Upper lobe of right lung (tissue), 1 donor: ENCODE results near the gene TNFRSF19. TPM values are rescaled to one million over a fixed set of nuclear protein-coding genes. Genes with fewer than 3 reads are reported as not detected.

Source experiments
- ATAC-seq: fragments of 200-7000 bp; cut with Tn5 transposase; one replicate; pipeline ENCODE4 v1.9.1; 2020; ENCODE audit warnings: mild to moderate bottlenecking, moderate library complexity
- DNase-seq: peaks from one replicate; pipeline ENCODE4 v3.0.0-alpha.2; 2020
- H3K27ac ChIP-seq: fragments of 200-600 bp; one replicate; pipeline ENCODE4 v1.8.0; 2022
- H3K27me3 ChIP-seq: fragments of 200-600 bp; one replicate; pipeline ENCODE4 v1.8.0; 2022; ENCODE audit warnings: mild to moderate bottlenecking
- H3K36me3 ChIP-seq: fragments of 200-600 bp; one replicate; pipeline ENCODE4 v1.8.0; 2022
- H3K4me1 ChIP-seq: fragments of 200-600 bp; one replicate; pipeline ENCODE4 v1.8.0; 2022
- H3K4me3 ChIP-seq: fragments of 200-600 bp; one replicate; pipeline ENCODE4 v1.8.0; 2022; ENCODE audit warnings: mild to moderate bottlenecking
- H3K9me3 ChIP-seq: fragments of 200-600 bp; one replicate; pipeline ENCODE4 v1.8.0; 2022
- intact Hi-C: fragments of 100-400 bp; cut with DNase I; formaldehyde crosslinking; loops from one replicate; pipeline ENCODE4 v1.11.0; 2022
- total RNA-seq: library from RNA; stranded (reverse); fragmentation: NEBNext Ultra II Directional; extraction: Animal tissue kit (Norgen Biotek cat#: 25700); gene quantifications from one replicate; pipeline ENCODE4 v1.2.1, GENCODE V29; 2021
- TF ChIP-seq, protein P1 (sequence below): fragments of 200-600 bp; IDR thresholded peaks from one replicate; pipeline ENCODE4 v1.8.0; 2022; ENCODE audit warnings: antibody characterized with exemption
- donor health status: DM: no; HTN: yes; CAD: no; lungs with severe emphysema.

The TNFRSF19 gene
- total RNA-seq, 1 donor from 2014 or later: 17.9 TPM

DNA sequence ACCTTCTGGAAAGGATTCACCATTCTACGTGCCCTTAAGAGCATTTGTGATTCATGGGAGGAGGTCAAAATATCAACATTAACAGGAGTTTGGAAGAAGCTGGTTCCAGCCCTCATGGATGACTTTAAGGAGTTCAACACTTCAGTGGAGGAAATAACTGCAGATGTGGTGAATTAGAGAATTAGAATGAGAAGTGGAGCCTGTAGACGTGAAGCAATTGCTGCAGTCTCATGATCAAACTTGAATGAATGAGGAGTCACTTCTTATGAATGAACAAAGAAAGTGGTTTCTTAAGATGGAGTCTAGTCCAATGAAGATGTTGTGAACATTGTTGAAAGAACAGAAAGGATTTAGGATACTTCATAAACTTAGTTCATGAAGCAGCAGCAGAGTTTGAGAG, 129.1 kb downstream of the TNFRSF19 start:
- DNase-seq: no peak

DNA sequence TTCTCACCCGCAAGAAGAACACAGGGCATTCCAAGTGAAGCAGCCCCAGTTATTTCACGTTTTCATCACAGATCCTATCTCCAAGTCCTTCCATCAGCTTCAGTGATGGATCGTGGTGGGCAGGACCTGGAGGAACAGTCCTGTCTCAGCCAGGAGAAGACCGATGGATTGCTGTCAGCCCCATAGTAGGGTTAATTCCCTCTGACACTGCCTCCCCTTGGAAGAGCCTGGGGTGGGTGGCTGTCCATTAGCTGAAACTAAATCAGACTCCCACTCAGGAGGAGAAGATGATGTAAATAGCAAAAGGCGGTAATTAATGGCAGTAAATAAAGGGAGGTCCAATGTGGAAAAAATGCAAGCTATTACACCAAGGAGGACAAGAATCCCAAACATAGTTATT, 131.0 kb downstream of the TNFRSF19 start:
- no peak for DNase-seq
- no peaks in the 10 kb centered on the region for H3K36me3 ChIP-seq
- H3K27me3 ChIP-seq: no peaks in the 10 kb centered on the region
- no peak for ATAC-seq
- H3K4me3 ChIP-seq: no peak overlapping the region
- TF ChIP-seq, protein P1, sequence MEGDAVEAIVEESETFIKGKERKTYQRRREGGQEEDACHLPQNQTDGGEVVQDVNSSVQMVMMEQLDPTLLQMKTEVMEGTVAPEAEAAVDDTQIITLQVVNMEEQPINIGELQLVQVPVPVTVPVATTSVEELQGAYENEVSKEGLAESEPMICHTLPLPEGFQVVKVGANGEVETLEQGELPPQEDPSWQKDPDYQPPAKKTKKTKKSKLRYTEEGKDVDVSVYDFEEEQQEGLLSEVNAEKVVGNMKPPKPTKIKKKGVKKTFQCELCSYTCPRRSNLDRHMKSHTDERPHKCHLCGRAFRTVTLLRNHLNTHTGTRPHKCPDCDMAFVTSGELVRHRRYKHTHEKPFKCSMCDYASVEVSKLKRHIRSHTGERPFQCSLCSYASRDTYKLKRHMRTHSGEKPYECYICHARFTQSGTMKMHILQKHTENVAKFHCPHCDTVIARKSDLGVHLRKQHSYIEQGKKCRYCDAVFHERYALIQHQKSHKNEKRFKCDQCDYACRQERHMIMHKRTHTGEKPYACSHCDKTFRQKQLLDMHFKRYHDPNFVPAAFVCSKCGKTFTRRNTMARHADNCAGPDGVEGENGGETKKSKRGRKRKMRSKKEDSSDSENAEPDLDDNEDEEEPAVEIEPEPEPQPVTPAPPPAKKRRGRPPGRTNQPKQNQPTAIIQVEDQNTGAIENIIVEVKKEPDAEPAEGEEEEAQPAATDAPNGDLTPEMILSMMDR: no peak
- H3K27ac ChIP-seq: no peak overlapping the region
- peaks cover 20% of the 10 kb centered on the region for H3K4me1 ChIP-seq
- no peaks in the 10 kb centered on the region for H3K9me3 ChIP-seq
- intact Hi-C loops: no loop called here

More for the DNA sequence above, 129.1 kb downstream of the TNFRSF19 start:
- H3K36me3 ChIP-seq: no peaks in the 10 kb centered on the region
- no peak overlapping the region for H3K27ac ChIP-seq
- TF ChIP-seq, protein P1: no peak
- H3K9me3 ChIP-seq: no peaks in the 10 kb centered on the region
- no peaks in the 10 kb centered on the region for H3K27me3 ChIP-seq
- ATAC-seq: no peak
- peaks cover 23% of the 10 kb centered on the region for H3K4me1 ChIP-seq
- intact Hi-C loops: no loop called here
- H3K4me3 ChIP-seq: no peak overlapping the region

DNA sequence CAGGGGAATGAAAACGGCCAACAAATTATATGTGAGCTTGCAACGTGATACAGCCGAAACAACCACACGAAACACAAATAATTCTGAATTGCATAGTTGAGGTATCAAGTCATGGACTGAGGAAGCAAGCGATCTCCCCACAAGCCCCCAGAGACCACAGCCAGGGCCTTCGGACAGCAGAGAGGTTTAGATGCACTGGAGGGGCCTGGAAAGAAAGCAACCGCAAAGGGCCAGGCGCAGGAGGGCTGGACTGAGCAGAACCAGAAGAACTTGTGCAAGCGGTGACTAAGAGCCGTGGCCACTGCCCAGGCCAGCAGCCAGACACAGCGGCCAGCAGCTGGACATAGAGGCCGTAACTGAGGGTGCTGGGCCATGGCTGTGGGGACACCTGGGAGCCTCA, 131.4 kb downstream of the TNFRSF19 start:
- H3K27ac ChIP-seq: no peak overlapping the region
- no peaks in the 10 kb centered on the region for H3K27me3 ChIP-seq
- H3K9me3 ChIP-seq: no peaks in the 10 kb centered on the region
- DNase-seq: no peak
- TF ChIP-seq, protein P1: no peak
- H3K36me3 ChIP-seq: no peaks in the 10 kb centered on the region
- H3K4me3 ChIP-seq: no peak overlapping the region
- H3K4me1 ChIP-seq: peaks cover 16% of the 10 kb centered on the region
- ATAC-seq: peak; percentile 55
- intact Hi-C loops: no loop called here

DNA sequence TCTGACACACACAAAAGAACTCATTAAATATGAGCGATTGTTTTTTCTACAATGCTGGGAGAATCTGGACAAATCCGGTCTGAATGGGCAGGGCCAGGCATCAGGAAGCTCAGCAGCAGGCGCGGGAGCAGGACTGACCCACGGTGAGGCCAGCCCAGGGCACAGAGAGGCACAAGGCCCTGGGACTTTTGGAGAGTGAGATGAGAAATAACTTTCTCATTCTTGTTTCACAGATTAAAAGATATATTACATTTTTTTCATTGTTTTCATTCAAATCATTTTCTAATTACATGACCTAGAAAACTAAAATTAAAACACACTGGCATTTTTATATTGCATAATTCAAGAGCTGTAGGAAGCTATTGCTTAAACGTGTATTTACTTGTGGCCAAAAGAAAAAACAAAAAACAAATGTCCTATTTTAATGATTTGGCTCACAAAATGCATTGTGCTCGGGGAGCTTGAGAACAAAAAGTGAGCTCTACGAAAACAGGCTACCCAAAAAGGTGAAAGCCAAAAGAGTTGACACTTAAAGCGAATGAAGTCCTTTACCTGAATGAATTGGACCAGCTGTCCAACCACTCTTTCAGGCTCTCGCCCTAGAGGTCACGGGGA, 133.1 kb downstream of the TNFRSF19 start:
- DNase-seq (no peak), ATAC-seq (peak; percentile 44)
- Histone ChIP-seq H3K27ac (no peak overlapping the region), H3K9me3 (no peaks in the 10 kb centered on the region), H3K4me3 (no peak overlapping the region), H3K36me3 (no peaks in the 10 kb centered on the region), H3K27me3 (no peaks in the 10 kb centered on the region), H3K4me1 (peaks cover 8% of the 10 kb centered on the region)
- intact Hi-C loops: no loop called here
- TF ChIP-seq, protein P1: no peak

DNA sequence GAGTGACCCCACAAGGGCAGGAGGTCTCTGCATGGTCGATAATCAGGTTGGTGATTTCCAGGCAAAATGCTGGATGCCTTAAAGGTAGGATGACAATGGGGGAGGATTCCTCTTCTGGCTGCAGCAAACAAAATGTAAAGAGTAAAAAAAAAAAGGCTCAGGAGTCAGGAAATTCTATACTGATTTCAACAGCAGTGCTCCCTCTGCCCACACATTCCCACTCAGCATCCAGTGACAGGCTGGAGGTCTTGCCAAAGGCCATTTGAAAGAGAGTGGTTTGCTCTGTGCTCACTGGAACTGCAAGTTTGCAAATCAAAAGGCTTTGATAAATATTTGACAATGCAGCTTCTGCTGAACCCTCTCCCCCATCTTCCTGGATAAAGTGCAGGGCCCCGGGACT, 135.4 kb downstream of the TNFRSF19 start:
- no peaks in the 10 kb centered on the region for H3K9me3 ChIP-seq
- H3K4me1 ChIP-seq: peaks cover 7% of the 10 kb centered on the region
- intact Hi-C loops: no loop called here
- ATAC-seq: no peak
- no peaks in the 10 kb centered on the region for H3K27me3 ChIP-seq
- H3K27ac ChIP-seq: no peak overlapping the region
- no peak for DNase-seq
- no peak overlapping the region for H3K4me3 ChIP-seq
- H3K36me3 ChIP-seq: no peaks in the 10 kb centered on the region
- TF ChIP-seq, protein P1: no peak

DNA sequence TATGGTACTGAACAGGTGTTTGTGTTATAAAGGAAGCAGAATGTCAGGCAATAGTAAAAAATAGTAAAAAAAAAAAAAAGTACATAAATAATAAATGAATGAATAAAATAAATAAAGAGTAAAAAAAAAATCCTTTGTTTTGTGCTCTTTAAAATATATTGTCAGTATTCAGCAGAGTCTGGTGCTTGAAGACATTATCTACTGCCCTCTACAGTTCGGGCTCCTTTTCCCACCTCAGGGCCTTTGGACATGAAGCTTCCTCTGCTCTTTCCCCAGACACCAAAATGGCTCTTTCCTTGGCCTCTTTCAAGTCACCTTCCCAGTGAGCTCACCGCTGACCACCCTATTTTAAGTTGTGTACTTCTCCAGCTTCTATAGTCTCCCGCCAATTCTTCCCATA, 137.5 kb downstream of the TNFRSF19 start:
- Histone ChIP-seq H3K27ac (no peak overlapping the region), H3K4me1 (no peaks in the 10 kb centered on the region), H3K27me3 (no peaks in the 10 kb centered on the region), H3K4me3 (no peak overlapping the region), H3K9me3 (no peaks in the 10 kb centered on the region), H3K36me3 (no peaks in the 10 kb centered on the region)
- TF ChIP-seq, protein P1: peak; percentile 33
- intact Hi-C loops: no loop called here
- DNase-seq (no peak), ATAC-seq (peak; percentile 31)
